Skin epidermis (tissue), 12 donors: ENCODE results near the gene CLEC10A.
A peak's percentile ranks its signal among the peaks of the same experiment; 100 is the strongest.
"Not testable (repeated sequence)": the region's sequence is repeated elsewhere in the genome, so short reads cannot be mapped to it uniquely, and the experiment has no call there.

Experiments used
- H3K27ac ChIP-seq, 21 experiments: fragments of 200-600 bp; sonication (generic) in 11 of 21; one replicate each; pipeline ENCODE4 v1.5.0; 2020; ENCODE audit warnings: mild to moderate bottlenecking in 3 of 21, inconsistent platforms in 2 of 21, moderate library complexity in 2 of 21
- H3K4me3 ChIP-seq, 7 experiments: fragments of 200-600 bp; sonication (generic) in 2 of 7; one replicate each; pipeline ENCODE4 v1.5.0; 2020; ENCODE audit warnings: inconsistent platforms in 2 of 7, mild to moderate bottlenecking in 2 of 7, moderate library complexity in 1 of 7

Gene CLEC10A

GRCh38 chr17:7109461-7110322 is 29.6 kb upstream of the CLEC10A start:
- Histone ChIP-seq H3K4me3 (no peak overlapping the region), H3K27ac (no peak overlapping the region)

DNA sequence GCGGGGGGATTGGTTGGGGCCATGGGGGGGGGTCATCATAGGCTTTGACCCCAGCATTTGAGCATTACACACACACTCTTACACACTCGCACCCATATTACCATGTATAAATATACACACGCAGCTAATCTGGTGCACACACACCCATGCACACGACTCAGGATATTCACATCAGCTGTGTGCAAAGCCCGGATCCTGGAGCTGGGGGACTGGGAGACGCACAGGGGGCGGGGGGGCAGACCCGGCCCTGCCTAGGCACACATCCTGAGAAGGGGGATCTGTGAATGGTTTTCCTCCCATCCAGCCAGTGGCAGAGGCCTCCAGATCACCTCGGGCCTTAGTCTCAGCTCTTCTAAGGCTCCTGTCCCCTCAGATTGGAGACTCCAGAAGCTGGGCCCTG is 28.9 kb upstream of the CLEC10A start:
- no peak overlapping the region for H3K4me3 ChIP-seq
- H3K27ac ChIP-seq: no peak overlapping the region

- H3K27ac ChIP-seq: no peak overlapping the region
- no peak overlapping the region for H3K4me3 ChIP-seq
Observed at GRCh38 chr17:7108560-7108925, 28.5 kb upstream of the CLEC10A start.

DNA sequence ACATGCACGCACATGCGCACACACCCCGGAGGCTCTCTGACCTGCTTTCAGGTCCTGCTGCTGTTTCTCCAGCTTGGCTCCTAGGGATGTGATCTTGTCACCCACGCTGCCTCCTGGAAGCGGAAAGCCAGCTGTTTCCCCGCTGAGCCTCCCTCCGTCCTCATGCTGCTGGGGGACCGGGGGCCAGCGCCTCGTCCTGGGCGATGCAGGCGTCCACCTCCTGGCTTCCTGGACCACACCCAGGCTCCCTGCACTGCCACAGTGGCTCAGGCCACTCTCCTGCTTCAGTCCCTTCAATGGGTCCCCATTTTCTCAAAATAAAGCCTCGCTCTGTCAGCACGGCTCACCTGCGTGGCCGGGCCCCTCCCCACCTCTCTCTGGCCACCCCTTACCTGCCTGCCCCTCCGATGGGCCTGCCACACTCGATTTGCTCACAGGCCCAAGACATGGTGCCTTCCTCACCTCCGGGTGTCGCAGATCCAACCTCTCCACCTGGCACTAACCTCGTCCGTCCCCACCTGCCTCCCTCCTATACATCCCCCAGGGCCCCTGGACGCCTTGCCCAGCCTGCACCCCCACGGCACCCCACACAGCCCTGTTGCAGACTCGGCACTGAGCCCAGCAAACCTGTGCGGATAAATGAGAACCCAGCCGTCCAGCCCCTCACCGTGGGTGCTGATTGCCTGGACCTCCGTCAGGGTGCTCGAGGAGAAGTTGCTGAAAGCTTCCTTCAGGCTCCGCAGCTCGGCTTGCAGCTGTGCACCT is 27.9 kb upstream of the CLEC10A start:
- Histone ChIP-seq H3K4me3 (no peak overlapping the region), H3K27ac (no peak overlapping the region)

DNA sequence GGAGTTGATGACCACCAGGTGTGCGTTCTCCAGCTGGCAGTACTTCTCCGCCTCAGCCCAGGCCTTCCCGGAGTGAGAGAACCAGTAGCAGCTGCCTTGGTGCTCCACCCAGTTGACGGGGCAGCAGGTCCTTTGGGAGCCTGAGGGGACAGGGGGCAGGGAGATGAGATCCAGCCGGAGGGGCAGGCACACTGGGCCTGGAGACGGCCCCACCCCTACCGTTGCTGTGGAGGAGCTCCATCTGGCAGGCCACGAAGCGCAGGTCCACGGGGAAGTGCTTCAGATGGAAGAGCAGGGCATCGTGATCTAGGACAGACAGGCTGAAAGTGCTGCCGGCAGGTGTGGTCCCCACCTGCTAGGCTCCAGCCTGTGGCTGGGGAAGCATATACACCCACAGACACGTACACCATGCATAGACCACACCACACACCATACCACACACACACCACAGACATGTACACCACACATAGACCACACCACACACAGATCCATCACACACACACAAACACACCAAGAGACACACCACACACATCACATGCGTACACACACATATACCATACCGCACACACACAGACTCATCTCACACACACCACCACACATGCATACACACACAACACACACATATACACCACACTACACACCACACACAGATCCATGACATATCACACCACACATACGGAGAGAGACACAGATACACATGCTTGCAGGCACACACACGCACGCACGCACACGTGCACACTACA is 27.1 kb upstream of the CLEC10A start:
- Histone ChIP-seq H3K4me3 (no peak overlapping the region), H3K27ac (no peak overlapping the region)

DNA sequence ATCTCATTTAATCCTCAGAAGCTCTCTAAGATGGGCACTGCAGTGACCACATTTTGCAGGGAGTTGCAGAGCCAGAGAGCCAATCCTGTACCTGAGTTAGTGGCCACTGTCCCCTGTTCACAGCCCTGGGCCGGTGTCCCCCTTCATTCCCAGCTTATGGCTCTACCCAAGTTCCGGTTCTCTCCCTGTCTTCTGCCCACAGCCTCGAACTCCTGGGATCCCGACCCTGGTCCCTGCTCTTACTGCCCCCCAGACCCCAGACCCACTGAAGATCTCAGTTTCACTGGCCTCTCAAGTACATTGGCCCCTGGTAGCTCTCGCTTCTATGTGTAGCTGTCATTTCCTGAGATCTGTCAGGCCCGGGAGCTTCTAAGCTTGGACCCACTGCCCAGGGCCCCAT is 22.4 kb upstream of the CLEC10A start:
- H3K27ac ChIP-seq: no peak overlapping the region

DNA sequence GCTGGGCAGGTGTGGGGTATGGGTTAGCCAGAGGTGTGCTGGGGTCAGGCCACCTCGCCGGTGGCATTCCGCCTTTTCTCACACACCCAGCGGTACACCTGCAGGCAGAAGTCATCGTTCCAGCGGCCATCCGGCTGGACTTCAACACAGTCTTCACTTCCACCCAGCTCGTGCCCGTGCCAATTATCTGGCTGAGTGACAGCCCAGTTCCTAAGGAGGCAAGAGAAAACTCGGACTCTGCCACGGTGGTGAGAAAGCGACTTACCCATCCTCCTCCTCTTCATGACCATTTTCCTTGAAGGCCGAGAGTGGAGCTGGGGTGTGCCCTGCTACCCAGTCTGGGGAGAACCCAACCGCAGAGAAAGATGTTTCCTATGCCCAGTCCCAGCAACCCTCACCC is 21.5 kb upstream of the CLEC10A start:
- no peak overlapping the region for H3K27ac ChIP-seq
- no peak overlapping the region for H3K4me3 ChIP-seq

More for the DNA sequence above, 22.4 kb upstream of the CLEC10A start:
- H3K4me3 ChIP-seq: no peak overlapping the region

GRCh38 chr17:7100641-7101379 is 20.8 kb upstream of the CLEC10A start:
- H3K4me3 ChIP-seq, H3K27ac ChIP-seq: not testable (repeated sequence)

DNA sequence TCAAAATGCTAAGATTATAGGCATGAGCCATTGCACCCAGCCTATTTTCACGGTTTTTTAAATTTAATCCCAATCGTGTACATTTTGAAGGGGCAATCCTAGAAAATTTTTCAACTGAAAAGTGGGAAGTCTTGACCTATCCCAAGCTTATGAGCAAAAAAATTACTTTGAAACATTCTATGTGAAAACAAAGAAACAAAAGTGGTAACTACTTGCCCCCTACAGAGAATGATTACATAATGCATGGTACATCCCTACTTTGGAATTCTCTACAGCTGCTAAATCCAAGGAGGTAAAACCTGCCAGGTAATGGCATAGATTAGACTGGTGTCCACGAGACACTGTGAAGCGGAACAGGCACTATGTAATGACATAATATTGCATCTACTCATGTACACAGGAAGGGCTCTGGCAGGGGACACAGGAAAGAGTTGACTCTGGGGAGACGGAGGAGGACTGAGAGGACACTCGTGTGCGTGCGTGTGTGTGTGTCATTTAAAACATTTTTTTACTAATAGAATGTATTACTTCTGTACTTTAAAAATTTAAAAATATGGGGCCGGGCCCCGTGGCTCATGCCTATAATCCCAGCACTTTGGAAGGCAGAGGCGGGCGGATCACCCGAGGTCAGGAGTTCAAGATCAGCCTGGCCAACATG is 18.9 kb upstream of the CLEC10A start:
- H3K4me3 ChIP-seq: no peak overlapping the region

GRCh38 chr17:7097940-7098339 is 17.9 kb upstream of the CLEC10A start:
- no peak overlapping the region for H3K4me3 ChIP-seq
- H3K27ac ChIP-seq: no peak overlapping the region

More for the DNA sequence above, 18.9 kb upstream of the CLEC10A start:
- no peak overlapping the region for H3K27ac ChIP-seq

GRCh38 chr17:7095625-7096024 is 15.6 kb upstream of the CLEC10A start:
- no peak overlapping the region for H3K4me3 ChIP-seq
- H3K27ac ChIP-seq: peak overlapping the region in 4 of 21 experiments; percentile 36 to 80 (median 52)

- peak overlapping the region in 12 of 21 experiments; percentile 3 to 80 (median 38) for H3K27ac ChIP-seq
- H3K4me3 ChIP-seq: no peak overlapping the region
Observed at GRCh38 chr17:7094652-7095019, 14.6 kb upstream of the CLEC10A start.

DNA sequence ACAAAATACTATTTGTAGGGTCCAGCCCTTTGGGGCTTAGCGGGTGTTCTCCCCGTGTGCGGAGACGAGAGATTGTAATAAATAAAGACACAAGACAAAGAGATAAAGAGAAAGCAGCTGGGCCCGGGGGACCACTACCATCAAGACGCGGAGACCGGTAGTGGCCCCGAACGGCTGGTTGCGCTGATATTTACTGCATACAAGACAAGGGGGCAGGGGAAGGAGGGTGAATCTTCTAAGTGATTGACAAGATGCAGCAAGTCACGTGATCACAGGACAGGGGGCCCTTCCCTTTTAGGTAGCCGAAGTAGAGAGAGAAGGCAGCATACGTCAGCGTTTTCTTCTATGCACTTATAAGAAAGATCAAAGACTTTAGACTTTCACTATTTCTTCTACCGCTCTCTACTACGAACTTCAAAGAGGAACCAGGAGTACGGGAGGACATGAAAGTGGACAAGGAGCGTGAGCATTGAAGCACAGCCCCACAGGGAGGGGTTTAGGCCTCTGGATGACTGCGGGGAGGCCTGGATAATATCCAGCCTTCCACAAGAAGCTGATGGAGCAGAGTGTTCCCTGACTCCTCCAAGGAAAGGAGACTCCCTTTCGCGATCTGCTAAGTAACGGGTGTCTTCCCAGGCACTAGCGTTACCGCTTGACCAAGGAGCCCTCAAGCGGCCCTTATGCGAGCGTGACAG is 11.4 kb upstream of the CLEC10A start:
- peak overlapping the region in 1 of 21 experiments; percentile 0 for H3K27ac ChIP-seq
- H3K4me3 ChIP-seq: not testable (repeated sequence)

GRCh38 chr17:7089570-7089969 is 9.5 kb upstream of the CLEC10A start:
- H3K4me3 ChIP-seq, H3K27ac ChIP-seq: not testable (repeated sequence)

DNA sequence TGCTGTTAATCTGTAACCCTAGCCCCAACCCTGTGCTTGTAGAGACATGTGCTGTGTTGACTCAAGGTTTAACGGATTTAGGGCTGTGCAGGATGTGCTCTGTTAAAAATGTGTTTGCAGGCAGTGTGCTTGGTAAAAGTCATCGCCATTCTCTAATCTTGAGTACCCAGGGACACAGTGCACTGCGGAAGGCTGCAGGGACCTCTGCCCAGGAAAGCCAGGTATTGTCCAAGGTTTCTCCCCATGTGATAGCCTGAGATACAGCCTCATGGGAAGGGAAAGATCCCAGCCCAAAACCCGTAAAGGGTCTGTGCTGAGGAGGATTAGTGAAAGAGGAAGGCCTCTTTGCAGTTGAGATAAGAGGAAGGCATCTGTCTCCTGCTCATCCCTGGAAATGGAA is 8.4 kb upstream of the CLEC10A start:
- H3K27ac ChIP-seq: not testable (repeated sequence)

DNA sequence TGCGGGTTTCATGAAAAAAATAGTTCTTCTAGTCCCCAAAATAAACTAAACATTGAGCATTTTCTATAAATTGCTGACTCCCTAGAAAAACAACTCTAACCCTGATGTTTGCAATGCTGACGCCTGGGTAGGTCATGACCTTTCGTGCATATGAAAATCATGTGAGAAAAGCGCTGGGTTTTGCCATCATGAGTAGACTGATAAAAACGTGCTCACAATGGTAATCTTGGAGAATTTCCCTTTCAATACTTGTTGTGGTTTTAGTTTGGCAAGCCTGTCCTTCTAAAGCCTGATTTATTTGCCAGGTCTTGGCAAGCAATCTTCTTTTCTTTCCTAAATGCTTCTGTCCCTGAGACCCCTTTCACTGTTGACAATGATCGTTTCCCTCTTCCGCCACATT is 4.0 kb upstream of the CLEC10A start:
- Histone ChIP-seq H3K4me3 (no peak overlapping the region), H3K27ac (no peak overlapping the region)

More for the DNA sequence above, 8.4 kb upstream of the CLEC10A start:
- not testable (repeated sequence) for H3K4me3 ChIP-seq

DNA sequence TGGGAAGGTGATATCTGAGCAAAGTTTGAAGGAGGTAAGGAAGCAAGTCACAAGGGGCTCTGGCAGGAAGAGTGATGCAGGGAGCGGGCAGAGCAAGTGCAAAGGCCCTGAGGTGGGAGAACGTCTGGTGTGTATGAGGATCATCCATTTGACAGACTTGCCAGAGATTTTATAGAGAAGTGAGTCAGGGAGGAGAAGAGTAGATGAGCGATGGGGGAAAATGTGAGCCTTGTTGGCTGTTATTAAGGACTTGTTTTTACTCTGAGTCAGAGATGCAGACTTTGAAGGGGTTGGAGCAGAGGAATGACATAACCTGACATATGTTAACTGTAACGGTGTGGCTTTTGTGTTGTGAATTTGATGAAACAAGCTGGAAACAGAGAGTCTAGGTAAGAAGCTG is 3.5 kb upstream of the CLEC10A start:
- H3K4me3 ChIP-seq: no peak overlapping the region
- no peak overlapping the region for H3K27ac ChIP-seq

DNA sequence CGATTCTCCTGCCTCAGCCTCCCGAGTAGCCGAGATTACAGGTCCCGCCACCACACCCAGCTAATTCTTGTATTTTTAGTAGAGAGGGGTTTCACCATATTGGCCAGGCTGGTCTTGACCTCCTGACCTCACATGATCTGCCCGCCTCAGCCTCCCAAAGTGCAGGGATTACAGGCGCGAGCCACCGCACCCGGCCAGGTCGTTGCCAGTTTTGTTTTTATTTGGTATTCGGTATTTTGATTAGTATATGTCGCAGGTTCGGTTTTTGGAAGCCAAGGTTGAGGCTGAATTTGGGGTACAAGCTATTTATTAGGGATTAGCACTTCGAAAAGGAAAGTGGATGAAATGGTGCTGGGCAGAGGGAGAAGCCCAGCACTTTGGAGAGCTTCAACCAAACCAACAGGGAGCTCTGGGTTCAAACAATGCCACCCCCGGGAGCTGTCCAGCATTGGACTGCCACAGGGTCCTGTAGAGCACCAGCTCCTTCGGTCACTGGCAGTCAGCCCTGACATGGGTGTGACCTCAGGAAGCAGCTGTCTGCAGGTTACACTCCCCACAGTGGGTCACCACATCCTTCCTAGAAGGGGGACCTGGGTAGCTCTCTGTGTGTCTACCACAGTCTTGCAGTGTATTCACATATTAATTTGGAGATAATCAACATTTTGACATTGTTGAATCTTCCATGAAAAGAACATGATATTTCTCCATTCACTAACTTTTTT is 1.5 kb upstream of the CLEC10A start:
- Histone ChIP-seq H3K4me3 (no peak overlapping the region), H3K27ac (no peak overlapping the region)
